H1 (cell line): ENCODE data around the gene HLX. TPM values are rescaled to one million over a fixed set of nuclear protein-coding genes. Genes with fewer than 3 reads are reported as not detected.

Experiments
- CTCF ChIA-PET: fragments of 300-600 bp; sonication (Branson Sonifier 250); formaldehyde crosslinking; loops from one replicate; lab custom pipeline; 2021; ENCODE audit not compliant: partially characterized antibody; lab: Charles Lee
- POLR2A ChIA-PET: fragments of 300-600 bp; sonication (Branson Sonifier 250); formaldehyde crosslinking; loops from one replicate; lab custom pipeline; 2021; ENCODE audit warnings: inconsistent platforms; ENCODE audit not compliant: partially characterized antibody; lab: Charles Lee
- DNase-seq, 2 experiments: peaks; one replicate each; pipeline versions ENCODE4 v3.0.0 to v3.0.0-alpha.2; 2010 to 2022; ENCODE audit warnings: low spot score in 2 of 2, low read depth in 1 of 2, mixed read lengths in 1 of 2
- FAIRE-seq: peaks from 2 replicates; lab custom pipeline; 2011; peaks lifted over from hg19 to GRCh38; lab: Jason Lieb, UNC
- H2AFZ ChIP-seq: 2 replicates; pipeline ENCODE4 v1.8.1; 2012; ENCODE audit warnings: low read length, inconsistent platforms
- H2AK5ac ChIP-seq: 2 replicates; pipeline ENCODE4 v1.6.1; 2013; ENCODE audit warnings: low read depth, low read length
- H2BK120ac ChIP-seq: replicated peaks from 2 replicates; pipeline ENCODE3; 2013; ENCODE audit warnings: low read depth, low read length, inconsistent platforms
- H2BK12ac ChIP-seq: 2 replicates; pipeline ENCODE4 v1.6.1; 2013; ENCODE audit warnings: low read depth, low read length
- H2BK15ac ChIP-seq: 2 replicates; pipeline ENCODE4 v1.6.1; 2013; ENCODE audit warnings: low read length
- H2BK20ac ChIP-seq: 2 replicates; pipeline ENCODE4 v1.6.1; 2013; ENCODE audit warnings: low read length
- H2BK5ac ChIP-seq: 2 replicates; pipeline ENCODE4 v1.6.1; 2013; ENCODE audit warnings: low read depth, low read length
- H3K14ac ChIP-seq: 2 replicates; pipeline ENCODE4 v1.6.1; 2013; ENCODE audit warnings: inconsistent platforms; ENCODE audit not compliant: insufficient read length
- H3K18ac ChIP-seq: 2 replicates; pipeline ENCODE4 v1.6.1; 2013; ENCODE audit warnings: low read length; ENCODE audit errors: extremely low read depth
- H3K23ac ChIP-seq: 2 replicates; pipeline ENCODE4 v1.6.1; 2013; ENCODE audit warnings: inconsistent platforms; ENCODE audit not compliant: insufficient read length
- H3K23me2 ChIP-seq: 2 replicates; pipeline ENCODE4 v1.6.1; 2013; ENCODE audit warnings: low read depth, low read length
- H3K27ac ChIP-seq: 2 replicates; pipeline ENCODE4 v1.6.1; 2011; ENCODE audit warnings: low read depth, low read length, inconsistent platforms
- H3K27me3 ChIP-seq, 4 experiments: replicated peaks in 1 of 4; 1 replicate in 1 of 4; 2 replicates in 3 of 4; pipeline versions ENCODE4 v1.6.1 to v1.8.1; 2011 to 2013; ENCODE audit warnings: low read length in 3 of 4, mild to moderate bottlenecking in 3 of 4, inconsistent platforms in 2 of 4, mixed read lengths in 2 of 4, moderate library complexity in 1 of 4; ENCODE audit not compliant: control insufficient read depth in 3 of 4, insufficient read depth in 3 of 4; ENCODE audit errors: extremely low read depth in 1 of 4
- H3K36me3 ChIP-seq, 4 experiments: 2 replicates each; pipeline versions ENCODE4 v1.6.1 to v1.8.1; 2011 to 2013; ENCODE audit warnings: mild to moderate bottlenecking in 4 of 4, low read length in 3 of 4, moderate library complexity in 2 of 4, control low read depth in 1 of 4, inconsistent platforms in 1 of 4; ENCODE audit not compliant: insufficient read depth in 4 of 4, control insufficient read depth in 2 of 4
- H3K4ac ChIP-seq: replicated peaks from 2 replicates; pipeline ENCODE3; 2013; ENCODE audit warnings: low read length, low read depth, mixed read lengths, inconsistent platforms; ENCODE audit not compliant: insufficient read length
- H3K4me1 ChIP-seq, 4 experiments: replicated peaks in 1 of 4; 1 replicate in 1 of 4; 2 replicates in 3 of 4; pipeline versions ENCODE4 v1.6.1 to v1.8.1; 2011 to 2013; ENCODE audit warnings: low read length in 3 of 4, inconsistent platforms in 2 of 4, mixed read lengths in 1 of 4; ENCODE audit not compliant: insufficient read depth in 4 of 4, control insufficient read depth in 3 of 4
- H3K4me2 ChIP-seq, 2 experiments: 2 replicates each; pipeline versions ENCODE4 v1.6.1 to v1.8.1; 2011 to 2013; ENCODE audit warnings: low read depth in 2 of 2, low read length in 2 of 2, control low read depth in 1 of 2, inconsistent platforms in 1 of 2, mild to moderate bottlenecking in 1 of 2; ENCODE audit not compliant: insufficient read depth in 1 of 2
- H3K4me3 ChIP-seq, 4 experiments: fragments of 200-600, 300-600 bp in 1 of 4; sonication (generic), shearing (Covaris generic), sonication (Bioruptor Twin) in 1 of 4; 2 replicates each; pipeline versions ENCODE4 v1.5.1 to v1.8.1; 2011 to 2016; ENCODE audit warnings: low read length in 4 of 4, low read depth in 3 of 4, control low read depth in 2 of 4, inconsistent platforms in 2 of 4, mild to moderate bottlenecking in 2 of 4, mixed read lengths in 1 of 4, moderate library complexity in 1 of 4; ENCODE audit not compliant: insufficient read depth in 2 of 4; ENCODE audit errors: extremely low read depth in 1 of 4
- H3K56ac ChIP-seq: replicated peaks from 2 replicates; pipeline ENCODE3; 2013; ENCODE audit warnings: low read depth, mild to moderate bottlenecking, mixed read lengths, low read length, inconsistent platforms; ENCODE audit not compliant: insufficient read length
- H3K79me1 ChIP-seq: 2 replicates; pipeline ENCODE4 v1.6.1; 2013; ENCODE audit warnings: low read depth, low read length, control low read depth
- H3K79me2 ChIP-seq, 2 experiments: 2 replicates each; pipeline versions ENCODE4 v1.6.1 to v1.8.1; 2012 to 2013; ENCODE audit warnings: low read length in 2 of 2, mild to moderate bottlenecking in 2 of 2, inconsistent platforms in 1 of 2; ENCODE audit not compliant: insufficient read depth in 2 of 2, control insufficient read depth in 1 of 2
- H3K9ac ChIP-seq, 4 experiments: replicated peaks in 1 of 4; 1 replicate in 1 of 4; 2 replicates in 3 of 4; pipeline versions ENCODE4 v1.6.1 to v1.8.1; 2011 to 2013; ENCODE audit warnings: low read depth in 3 of 4, low read length in 3 of 4, control low read depth in 2 of 4, mild to moderate bottlenecking in 2 of 4, moderate library complexity in 2 of 4, inconsistent platforms in 1 of 4; ENCODE audit errors: extremely low read depth in 1 of 4
- H3K9me3 ChIP-seq, 2 experiments: 2 replicates each; pipeline versions ENCODE4 v1.6.1 to v1.8.1; 2012 to 2013; ENCODE audit warnings: mild to moderate bottlenecking in 2 of 2, moderate library complexity in 2 of 2, control low read depth in 1 of 2, inconsistent platforms in 1 of 2, low read depth in 1 of 2, low read length in 1 of 2, mixed read lengths in 1 of 2; ENCODE audit not compliant: insufficient read depth in 2 of 2
- H4K20me1 ChIP-seq, 2 experiments: replicated peaks in 1 of 2; 2 replicates each; pipeline versions ENCODE3 to v1.8.1; 2011 to 2013; ENCODE audit warnings: inconsistent platforms in 2 of 2, low read length in 2 of 2, mild to moderate bottlenecking in 1 of 2; ENCODE audit not compliant: insufficient read depth in 2 of 2, control insufficient read depth in 1 of 2
- H4K5ac ChIP-seq: 2 replicates; pipeline ENCODE4 v1.6.1; 2013; ENCODE audit warnings: low read length, low read depth, mixed read lengths, inconsistent platforms; ENCODE audit not compliant: insufficient read length
- H4K8ac ChIP-seq: 2 replicates; pipeline ENCODE4 v1.8.0; 2013; ENCODE audit warnings: mild to moderate bottlenecking, moderate library complexity, low read length, inconsistent platforms; ENCODE audit not compliant: insufficient read depth; ENCODE audit errors: extremely low read depth
- H4K91ac ChIP-seq: replicated peaks from 2 replicates; pipeline ENCODE3; 2013; ENCODE audit warnings: low read length, mixed read lengths, inconsistent platforms; ENCODE audit not compliant: insufficient read length
- CBX8 ChIP-seq: fragments of 300-800, 300-1000 bp; sonication (generic); IDR thresholded peaks from 2 replicates; pipeline ENCODE4 v1.7.1; 2016; ENCODE audit warnings: low read depth, low read length, borderline replicate concordance
- JUN ChIP-seq: IDR thresholded peaks from 2 replicates; pipeline ENCODE4 v1.6.1; 2011; ENCODE audit warnings: low read depth, mild to moderate bottlenecking, improper control_type of control experiment, low read length
- KDM5A ChIP-seq: fragments of 200-600 bp; IDR thresholded peaks from 2 replicates; pipeline ENCODE4 v1.7.1; 2012; ENCODE audit warnings: mild to moderate bottlenecking, low read length, inconsistent platforms, mixed read lengths
- POLR2AphosphoS5 ChIP-seq: IDR thresholded peaks from 2 replicates; pipeline ENCODE4 v1.6.1; 2011; ENCODE audit warnings: low read depth, low read length
- SUZ12 ChIP-seq: fragments of 200-600 bp; sonication (generic); IDR thresholded peaks from 2 replicates; pipeline ENCODE4 v1.6.1; 2012; ENCODE audit warnings: mild to moderate bottlenecking, inconsistent platforms, low read length, moderate library complexity, mixed read lengths
- TBP ChIP-seq: IDR thresholded peaks from 2 replicates; pipeline ENCODE4 v1.6.1; 2011; ENCODE audit warnings: low read depth, low read length, improper control_type of control experiment
- polyA plus RNA-seq, 7 experiments: library from polyadenylated mRNA; depleted of rRNA in 3 of 7; stranded (reverse) in 5 of 7; unstranded in 2 of 7; fragments of >200 nt in 5 of 7; fragments of 200-250 nt in 2 of 7; gene quantifications; 1 replicate in 5 of 7; 2 replicates in 1 of 7; 4 replicates in 1 of 7; pipeline versions ENCODE4 v1.2.1 to v1.2.3, GENCODE V29; 2011 to 2013; ENCODE audit warnings: missing spikeins in 2 of 7, mixed read lengths in 2 of 7
- total RNA-seq: library from RNA; stranded (reverse); fragmentation: NEBNext Ultra II Directional; extraction: Animal tissue kit (Norgen Biotek cat#: 25700); gene quantifications from 2 replicates; pipeline ENCODE4 v1.2.1, GENCODE V29; 2021
- TF ChIP-seq, protein P1 (sequence below): IDR thresholded peaks from 2 replicates; pipeline ENCODE4 v1.6.1; 2011; ENCODE audit warnings: low read depth, mild to moderate bottlenecking, low read length; ENCODE audit not compliant: insufficient read depth

Gene HLX
- total and polyA plus RNA-seq, 2 of the 8 experiments (the other 6 are each of a cell fraction or from before 2014, with no cell fraction given): 0.11 to 0.30 TPM

DNA sequence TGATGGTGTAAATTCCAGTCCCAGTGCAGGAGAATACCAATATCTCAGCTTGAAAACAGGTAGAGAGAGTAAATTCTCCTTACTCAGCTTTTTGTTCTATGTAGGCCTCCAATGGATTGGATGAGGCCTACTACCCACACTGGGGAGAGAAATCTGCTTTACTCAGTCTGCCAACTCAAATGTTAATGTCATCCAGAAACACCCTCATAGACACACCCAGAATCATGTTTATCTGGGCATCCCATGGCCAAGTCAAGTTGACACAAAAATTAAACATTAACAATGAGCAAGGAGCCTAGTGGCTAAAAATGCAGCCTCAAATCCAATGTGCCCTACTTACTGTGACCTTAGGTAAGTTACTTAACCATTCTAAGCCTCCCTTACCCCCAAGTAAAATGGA, 6.9 kb upstream of the HLX start:
- TF ChIP-seq POLR2AphosphoS5: no peak
- no peak for TF ChIP-seq CBX8
- no peak for TF ChIP-seq JUN
- no peak for TF ChIP-seq SUZ12
- TF ChIP-seq, protein P1, sequence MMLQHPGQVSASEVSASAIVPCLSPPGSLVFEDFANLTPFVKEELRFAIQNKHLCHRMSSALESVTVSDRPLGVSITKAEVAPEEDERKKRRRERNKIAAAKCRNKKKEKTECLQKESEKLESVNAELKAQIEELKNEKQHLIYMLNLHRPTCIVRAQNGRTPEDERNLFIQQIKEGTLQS: no peak
- TF ChIP-seq KDM5A: no peak
- TF ChIP-seq TBP: no peak
- H3K36me3 ChIP-seq: no peaks in the 10 kb centered on the region
- H3K9me3 ChIP-seq: no peaks in the 10 kb centered on the region
- H3K4me1 ChIP-seq: no peaks in the 10 kb centered on the region; a peak in 1 of 7 replicates
- H3K4ac ChIP-seq: no peak overlapping the region
- CTCF ChIA-PET: interaction anchor here (0.9 to 5.7 kb wide), 5 partner anchors 10 to 62 kb away, joined by 4 to 32 read pairs (median 7); no protein-coding TSS in a partner anchor
- H2BK120ac ChIP-seq: no peak overlapping the region
- H4K20me1 ChIP-seq: no peaks in the 10 kb centered on the region
- no peak overlapping the region for H3K14ac ChIP-seq
- no peak overlapping the region for H3K4me3 ChIP-seq
- no peak overlapping the region for H3K4me2 ChIP-seq
- peaks cover 5% of the 10 kb centered on the region; the same call in 1 of the 2 replicates for H3K23me2 ChIP-seq
- no peak overlapping the region for H3K9ac ChIP-seq
- no peak overlapping the region for H2AFZ ChIP-seq
- POLR2A ChIA-PET: interaction anchor here (0.8 kb wide), 1 partner anchor 10 kb away, joined by 3 read pairs; no protein-coding TSS in a partner anchor
- FAIRE-seq (no peak), DNase-seq (no peak)
- H3K56ac ChIP-seq: no peak overlapping the region
- H2AK5ac ChIP-seq: no peak overlapping the region
- H3K79me2 ChIP-seq: no peaks in the 10 kb centered on the region
- peaks cover 23 to 31% (median 27%) of the 10 kb centered on the region in 4 experiments for H3K27me3 ChIP-seq
- no peak overlapping the region for H4K5ac ChIP-seq
- no peak overlapping the region for H2BK15ac ChIP-seq
- H2BK20ac ChIP-seq: no peak overlapping the region
- no peak overlapping the region for H3K27ac ChIP-seq
- H3K79me1 ChIP-seq: no peaks in the 10 kb centered on the region
- H4K91ac ChIP-seq: no peak overlapping the region
- H4K8ac ChIP-seq: no peak overlapping the region
- H3K23ac ChIP-seq: no peak overlapping the region
- no peak overlapping the region for H3K18ac ChIP-seq
- H2BK12ac ChIP-seq: no peak overlapping the region
- H2BK5ac ChIP-seq: no peak overlapping the region
